Endothelial cell (in vitro differentiated cells): ENCODE measurements around the gene TXNRD3. TPM values are rescaled to one million over a fixed set of nuclear protein-coding genes. Genes with fewer than 3 reads are reported as not detected.

Source experiments
- DNase-seq: peaks from one replicate; pipeline ENCODE4 v3.0.0; 2021; ENCODE audit warnings: low spot score
- H3K27ac Mint-ChIP-seq: one replicate; pipeline ENCODE4 v1.8.0; 2021; ENCODE audit warnings: mixed read lengths, inconsistent platforms; ENCODE audit not compliant: unreplicated experiment
- H3K27me3 Mint-ChIP-seq: one replicate; pipeline ENCODE4 v1.8.0; 2021; ENCODE audit warnings: mild to moderate bottlenecking, moderate library complexity, mixed read lengths, inconsistent platforms; ENCODE audit not compliant: unreplicated experiment
- H3K36me3 Mint-ChIP-seq: one replicate; pipeline ENCODE4 v1.8.0; 2021; ENCODE audit warnings: mild to moderate bottlenecking, low read depth, mixed read lengths, inconsistent platforms; ENCODE audit not compliant: unreplicated experiment
- H3K4me1 Mint-ChIP-seq: one replicate; pipeline ENCODE4 v1.8.0; 2021; ENCODE audit warnings: mild to moderate bottlenecking, mixed read lengths, inconsistent platforms; ENCODE audit not compliant: unreplicated experiment
- H3K4me3 Mint-ChIP-seq: one replicate; pipeline ENCODE4 v1.8.0; 2021; ENCODE audit warnings: mild to moderate bottlenecking, mixed read lengths, inconsistent platforms; ENCODE audit not compliant: unreplicated experiment
- H3K9me3 Mint-ChIP-seq: one replicate; pipeline ENCODE4 v1.8.0; 2021; ENCODE audit warnings: mixed read lengths, inconsistent platforms; ENCODE audit not compliant: unreplicated experiment
- CTCF ChIP-seq: fragments of 200-600 bp; sonication (generic); IDR thresholded peaks from one replicate; pipeline ENCODE4 v1.5.0; 2021; ENCODE audit warnings: antibody characterized with exemption; ENCODE audit not compliant: unreplicated experiment
- total RNA-seq: library from RNA; stranded (reverse); fragmentation: NEBNext Ultra II Directional; extraction: Animal tissue kit (Norgen Biotek cat#: 25700); gene quantifications from one replicate; pipeline ENCODE4 v1.2.1, GENCODE V29; 2021; ENCODE audit not compliant: unreplicated experiment

Gene TXNRD3
- total RNA-seq, 1 donor from 2014 or later = 4.8 TPM

GRCh38 chr3:126693921-126694320 lies 39.0 kb upstream of the TXNRD3 start:
- no peak for TF ChIP-seq CTCF
- H3K4me1 Mint-ChIP-seq = no peaks in the 10 kb centered on the region
- H3K27me3 Mint-ChIP-seq = peaks cover 3% of the 10 kb centered on the region
- no peaks in the 10 kb centered on the region for H3K9me3 Mint-ChIP-seq
- no peaks in the 10 kb centered on the region for H3K36me3 Mint-ChIP-seq
- H3K4me3 Mint-ChIP-seq = no peak overlapping the region
- no peak for DNase-seq
- no peak overlapping the region for H3K27ac Mint-ChIP-seq

- no peak for DNase-seq
- Mint-ChIP-seq H3K27me3 (peaks cover 3% of the 10 kb centered on the region), H3K9me3 (no peaks in the 10 kb centered on the region), H3K27ac (no peak overlapping the region), H3K36me3 (no peaks in the 10 kb centered on the region), H3K4me3 (no peak overlapping the region), H3K4me1 (no peaks in the 10 kb centered on the region)
- TF ChIP-seq CTCF = no peak
Measured at GRCh38 chr3:126692858-126693257, 37.9 kb upstream of the TXNRD3 start.

DNA sequence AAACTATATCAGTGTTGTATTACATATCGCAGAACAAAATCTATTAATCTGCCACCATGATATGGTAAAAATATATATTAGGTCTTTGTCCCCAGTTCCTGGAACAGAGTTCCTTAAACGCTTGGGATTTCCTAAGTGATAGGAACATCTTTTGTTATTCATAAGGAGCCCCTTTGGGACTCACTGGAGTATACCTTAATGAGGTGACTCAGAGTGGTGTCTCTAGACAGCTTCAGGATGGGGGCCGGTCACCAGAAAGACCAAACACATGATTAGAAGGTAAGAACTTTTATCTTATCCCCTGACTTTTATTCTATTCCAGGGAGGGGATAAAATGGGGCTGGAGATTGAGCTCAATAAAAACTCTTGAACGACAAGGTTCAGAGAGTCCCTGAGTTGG lies 36.8 kb upstream of the TXNRD3 start:
- no peaks in the 10 kb centered on the region for H3K4me1 Mint-ChIP-seq
- no peak overlapping the region for H3K4me3 Mint-ChIP-seq
- no peaks in the 10 kb centered on the region for H3K9me3 Mint-ChIP-seq
- H3K27me3 Mint-ChIP-seq = peaks cover 3% of the 10 kb centered on the region
- DNase-seq = no peak
- no peaks in the 10 kb centered on the region for H3K36me3 Mint-ChIP-seq
- no peak overlapping the region for H3K27ac Mint-ChIP-seq
- TF ChIP-seq CTCF = no peak

DNA sequence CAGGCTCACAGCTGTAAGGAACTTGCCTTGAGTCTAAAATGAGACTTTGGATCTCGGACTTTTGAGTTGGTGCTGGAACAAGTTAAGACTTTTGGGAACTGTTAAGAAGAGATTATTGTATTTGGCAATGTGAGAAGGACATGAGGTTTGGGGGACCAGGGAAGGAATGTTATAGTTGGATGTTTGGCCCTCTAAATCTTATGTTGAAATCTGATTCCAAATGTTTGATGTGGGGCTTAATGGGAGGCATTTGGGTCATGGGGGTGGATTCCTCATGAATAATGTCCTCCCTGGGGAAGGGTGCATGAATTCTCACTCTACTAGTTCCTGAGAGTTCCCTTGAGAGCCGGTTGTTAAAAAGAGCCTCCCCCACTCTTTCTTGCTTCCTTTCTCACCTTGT lies 30.6 kb upstream of the TXNRD3 start:
- H3K36me3 Mint-ChIP-seq = no peaks in the 10 kb centered on the region
- H3K27me3 Mint-ChIP-seq = peaks cover 4% of the 10 kb centered on the region
- peaks cover 12% of the 10 kb centered on the region for H3K4me1 Mint-ChIP-seq
- no peak for DNase-seq
- no peaks in the 10 kb centered on the region for H3K9me3 Mint-ChIP-seq
- TF ChIP-seq CTCF = no peak
- H3K27ac Mint-ChIP-seq = no peak overlapping the region
- no peak overlapping the region for H3K4me3 Mint-ChIP-seq

DNA sequence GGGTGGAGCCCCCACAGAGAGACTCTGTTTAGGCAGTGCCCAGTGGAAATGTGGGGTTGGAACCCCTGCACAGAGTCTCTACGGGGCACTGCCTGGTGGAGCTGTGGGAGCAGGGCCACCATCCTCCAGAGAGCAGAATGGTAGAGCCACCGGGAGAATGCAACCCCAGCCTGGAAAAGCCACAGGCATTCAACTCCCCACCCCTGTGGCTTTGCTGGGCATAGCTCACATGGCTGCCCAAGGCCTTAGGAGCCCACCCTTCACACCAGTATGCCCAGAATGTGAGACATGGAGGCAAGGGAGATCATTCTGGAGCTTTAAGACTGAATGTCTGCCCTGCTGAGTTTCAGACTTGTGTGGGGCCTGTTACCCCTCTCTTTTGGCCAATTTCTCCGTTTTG lies 30.1 kb upstream of the TXNRD3 start:
- H3K4me1 Mint-ChIP-seq = peaks cover 15% of the 10 kb centered on the region
- H3K9me3 Mint-ChIP-seq = no peaks in the 10 kb centered on the region
- H3K27ac Mint-ChIP-seq = no peak overlapping the region
- no peak overlapping the region for H3K4me3 Mint-ChIP-seq
- TF ChIP-seq CTCF = no peak
- H3K27me3 Mint-ChIP-seq = peaks cover 4% of the 10 kb centered on the region
- no peak for DNase-seq
- no peaks in the 10 kb centered on the region for H3K36me3 Mint-ChIP-seq
